Upper lobe of left lung (tissue), 4 donors: ENCODE results near the gene DPF3.

Experiments
- CTCF ChIP-seq, 6 experiments: fragments of 450-650 bp in 4 of 6; fragments of 200-600 bp in 2 of 6; sonication (generic) in 2 of 6; IDR thresholded peaks; one replicate each; pipeline ENCODE4 v1.5.1; 2016 to 2019; ENCODE audit warnings: antibody characterized with exemption in 6 of 6
- POLR2AphosphoS5 ChIP-seq, 2 donors: sonication (generic); formaldehyde crosslinking; IDR thresholded peaks; one replicate each; pipeline ENCODE4 v1.5.1; 2017; ENCODE audit warnings: antibody characterized with exemption in 2 of 2

- TF ChIP-seq CTCF (IDR thresholded peaks at IDR 0.05) (no peak), POLR2AphosphoS5 (IDR thresholded peaks at IDR 0.05) (no peak)
Measured at GRCh38 chr14:72755766-72756165, 138.1 kb downstream of the DPF3 start.
